Spleen (tissue), 11 donors: ENCODE data around the gene CRYL1. TPM values are rescaled to one million over a fixed set of nuclear protein-coding genes. Genes with fewer than 3 reads are reported as not detected.

Experiments
- DNase-seq: peaks from one replicate; pipeline ENCODE4 v3.0.0-alpha.2; 2020
- H3K27ac ChIP-seq, 8 donors: fragments of 200-600 bp; sonication (generic) in 7 of 8; 1 replicate in 4 of 8; 2 replicates in 4 of 8; pipeline versions ENCODE4 v1.5.0 to v1.8.0; 2016 to 2021; ENCODE audit warnings: inconsistent platforms in 4 of 8, mild to moderate bottlenecking in 4 of 8, moderate library complexity in 1 of 8
- H3K27me3 ChIP-seq, 7 donors: fragments of 200-600 bp; sonication (generic) in 6 of 7; replicated peaks in 1 of 7; 1 replicate in 4 of 7; 2 replicates in 3 of 7; pipeline versions ENCODE4 v1.5.0 to v1.8.0; 2016 to 2021; ENCODE audit warnings: inconsistent platforms in 3 of 7, mild to moderate bottlenecking in 1 of 7
- H3K36me3 ChIP-seq, 6 donors: fragments of 200-600 bp; sonication (generic) in 5 of 6; 1 replicate in 4 of 6; 2 replicates in 2 of 6; pipeline versions ENCODE4 v1.5.0 to v1.8.0; 2016 to 2021; ENCODE audit warnings: inconsistent platforms in 2 of 6
- H3K4me1 ChIP-seq, 6 donors: fragments of 200-600 bp; sonication (generic) in 5 of 6; 1 replicate in 3 of 6; 2 replicates in 3 of 6; pipeline versions ENCODE4 v1.5.0 to v1.8.0; 2016 to 2021; ENCODE audit warnings: inconsistent platforms in 3 of 6
- H3K4me3 ChIP-seq, 8 donors: fragments of 200-600 bp; sonication (generic) in 7 of 8; 1 replicate in 4 of 8; 2 replicates in 4 of 8; pipeline versions ENCODE4 v1.5.0 to v1.8.0; 2016 to 2021; ENCODE audit warnings: inconsistent platforms in 4 of 8, mild to moderate bottlenecking in 4 of 8, moderate library complexity in 2 of 8
- H3K9me3 ChIP-seq, 8 donors: fragments of 200-600 bp; sonication (generic) in 7 of 8; 1 replicate in 4 of 8; 2 replicates in 4 of 8; pipeline versions ENCODE4 v1.5.0 to v1.8.0; 2016 to 2021; ENCODE audit warnings: inconsistent platforms in 4 of 8
- CTCF ChIP-seq, 11 experiments: fragments of 200-600 bp in 7 of 11; fragments of 450-650 bp in 4 of 11; sonication (generic) in 4 of 11; IDR thresholded peaks in 8 of 11; conservative IDR thresholded peaks in 3 of 11; 1 replicate in 7 of 11; 2 replicates in 4 of 11; pipeline versions ENCODE4 v1.4.0 to v1.8.0; 2016 to 2021; ENCODE audit warnings: antibody characterized with exemption in 11 of 11, inconsistent platforms in 4 of 11, mild to moderate bottlenecking in 1 of 11
- POLR2A ChIP-seq, 3 donors: fragments of 450-650 bp; IDR thresholded peaks; one replicate each; pipeline ENCODE4 v1.5.1; 2017; ENCODE audit warnings: antibody characterized with exemption in 3 of 3, mild to moderate bottlenecking in 1 of 3
- POLR2AphosphoS5 ChIP-seq, 3 donors: sonication (generic); formaldehyde crosslinking; IDR thresholded peaks; one replicate each; pipeline ENCODE4 v1.5.1; 2017; ENCODE audit warnings: antibody characterized with exemption in 3 of 3
- WGBS, 5 donors: extraction: QIAGEN DNeasy Blood & Tissue Kit in 3 of 5; methylation state at CpG; one replicate each; pipeline versions ENCODE4 v1.1.5 to v1.1.7; 2013 to 2018; 5-methylcytosine and 5-hydroxymethylcytosine counted together
- intact Hi-C: fragments of 100-400 bp; cut with DNase I; formaldehyde crosslinking; loops from one replicate; pipeline ENCODE4 v1.15.0; 2023; ENCODE audit warnings: low total_unique reads
- polyA plus RNA-seq, 3 donors: library from polyadenylated mRNA; stranded (reverse); fragments of 200-250 nt; gene quantifications; one replicate each; pipeline ENCODE4 v1.2.1, GENCODE V29; 2013
- total RNA-seq, 7 donors: library from RNA; depleted of rRNA in 3 of 7; stranded (reverse); fragments of >200 nt in 3 of 7; fragmentation: NEBNext Ultra II Directional in 4 of 7; extraction: Animal tissue kit (Norgen Biotek cat#: 25700) in 4 of 7; gene quantifications; one replicate each; pipeline versions ENCODE4 v1.1.0 to v1.2.1, GENCODE V29; 2016 to 2021
- donor health status: healthy with polysubstance abuse.
- donor health status: DM: no; HTN: no; CAD: no; lungs with moderate emphysema.
- donor health status: DM: no; HTN: no; CAD: no.
- donor health status: Bipolar disorder and iron deficiency.
- donor health status: healthy.
- donor health status: DM: no; HTN: no; CAD: no.
- donor health status: DM: yes; HTN: yes; CAD: no.

CRYL1 gene
- total and polyA plus RNA-seq, 10 donors = 13.5 to 46.5 (median 29.0) TPM

DNA sequence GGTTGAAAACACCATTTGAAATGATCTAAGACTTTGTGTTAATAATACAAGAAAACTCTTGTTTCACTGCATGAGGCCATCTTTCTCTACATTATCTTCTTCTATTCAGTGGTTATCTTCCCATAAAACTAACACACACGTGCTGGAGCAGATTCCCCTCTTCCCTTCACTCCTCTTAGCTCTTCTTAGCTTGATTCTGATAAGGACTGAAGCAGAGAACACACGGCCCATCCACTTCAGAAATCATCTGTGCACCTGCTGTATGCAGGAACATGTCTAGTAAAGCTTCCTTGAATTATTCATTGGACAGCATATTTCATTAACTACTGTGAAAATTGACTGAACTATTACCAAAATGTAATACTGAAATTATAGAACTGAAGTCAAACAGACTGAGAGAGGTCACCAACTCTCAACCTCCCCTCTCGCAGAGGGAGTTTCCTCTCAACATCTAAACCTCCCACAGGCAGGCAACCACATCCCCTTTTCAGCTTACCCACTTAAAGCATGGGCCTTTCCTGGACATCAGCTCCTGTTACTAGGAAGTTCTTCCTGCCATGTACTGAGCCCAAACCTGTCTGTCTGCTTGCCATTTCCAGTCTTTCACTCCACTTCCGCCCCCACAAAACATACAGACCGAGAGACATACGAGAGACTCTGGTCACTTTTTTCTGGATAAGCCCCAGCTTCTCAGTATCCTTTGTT, 113.9 kb downstream of the CRYL1 start:
- peaks cover 5 to 18% (median 10%) of the 10 kb centered on the region in 6 donors for H3K4me1 ChIP-seq
- 14 to 24% (median 23%) methylated on average over 6 of the region's 6 CpGs for WGBS, 5 donors
- peaks cover 0 to 12% (median 0%) of the 10 kb centered on the region in 8 donors for H3K9me3 ChIP-seq
- no peak overlapping the region for H3K27ac ChIP-seq
- TF ChIP-seq POLR2A (IDR thresholded peaks at IDR 0.05) (no peak), POLR2AphosphoS5 (IDR thresholded peaks at IDR 0.05) (peak in 1 of 3 donors; percentile 12), CTCF (IDR thresholded peaks at IDR 0.05 in 8 of 11, conservative IDR thresholded peaks at IDR 0.05 in 3 of 11) (no peak)
- peaks cover 0 to 9% (median 0%) of the 10 kb centered on the region in 7 donors for H3K27me3 ChIP-seq
- intact Hi-C loops = no loop called here
- no peak for DNase-seq
- H3K4me3 ChIP-seq = no peak overlapping the region
- peaks cover 0 to 14% (median 0%) of the 10 kb centered on the region in 6 donors for H3K36me3 ChIP-seq

- peaks cover 0 to 16% (median 0%) of the 10 kb centered on the region in 6 donors for H3K36me3 ChIP-seq
- H3K9me3 ChIP-seq = peaks cover 0 to 10% (median 0%) of the 10 kb centered on the region in 8 donors
- H3K27ac ChIP-seq = no peak overlapping the region
- DNase-seq = no peak
- peaks cover 0 to 9% (median 0%) of the 10 kb centered on the region in 7 donors for H3K27me3 ChIP-seq
- 66 to 91% (median 90%) methylated on average over 4 of the region's 4 CpGs for WGBS, 5 donors
- TF ChIP-seq CTCF (IDR thresholded peaks at IDR 0.05 in 8 of 11, conservative IDR thresholded peaks at IDR 0.05 in 3 of 11) (no peak), POLR2A (IDR thresholded peaks at IDR 0.05) (no peak), POLR2AphosphoS5 (IDR thresholded peaks at IDR 0.05) (no peak)
- intact Hi-C loops = no loop called here
- H3K4me1 ChIP-seq = peaks cover 5 to 18% (median 10%) of the 10 kb centered on the region in 6 donors
- H3K4me3 ChIP-seq = no peak overlapping the region
Measured at GRCh38 chr13:20410726-20411125, 114.9 kb downstream of the CRYL1 start.

DNA sequence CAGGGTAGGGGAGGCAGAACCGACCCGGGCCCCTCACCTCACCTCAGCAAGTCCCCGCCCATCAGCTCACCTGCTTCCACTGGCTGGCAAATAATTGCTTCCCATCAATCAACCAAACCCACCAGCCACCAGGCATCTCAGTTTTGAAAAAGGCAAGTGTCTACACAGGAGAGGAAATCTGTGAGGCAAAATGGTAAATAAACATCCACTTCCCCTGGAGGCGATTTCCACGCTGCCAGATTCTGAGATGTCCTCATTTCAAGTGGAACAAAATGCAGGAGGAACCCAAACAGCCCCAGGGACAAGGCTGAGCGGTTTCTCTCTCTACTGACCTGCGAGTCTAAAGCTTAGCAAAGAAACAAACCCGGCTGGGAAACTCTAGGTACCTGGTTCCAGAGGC, 117.5 kb downstream of the CRYL1 start:
- H3K36me3 ChIP-seq = peaks cover 0 to 35% (median 1%) of the 10 kb centered on the region in 6 donors
- 61 to 76% (median 68%) methylated on average over 8 of the region's 8 CpGs for WGBS, 5 donors
- H3K4me3 ChIP-seq = no peak overlapping the region
- no peak overlapping the region for H3K27ac ChIP-seq
- no peaks in the 10 kb centered on the region for H3K9me3 ChIP-seq
- peaks cover 5 to 18% (median 10%) of the 10 kb centered on the region in 6 donors for H3K4me1 ChIP-seq
- no peak for DNase-seq
- intact Hi-C loops = no loop called here
- TF ChIP-seq POLR2AphosphoS5 (IDR thresholded peaks at IDR 0.05) (no peak), CTCF (IDR thresholded peaks at IDR 0.05 in 8 of 11, conservative IDR thresholded peaks at IDR 0.05 in 3 of 11) (no peak), POLR2A (IDR thresholded peaks at IDR 0.05) (no peak)
- H3K27me3 ChIP-seq = no peaks in the 10 kb centered on the region

DNA sequence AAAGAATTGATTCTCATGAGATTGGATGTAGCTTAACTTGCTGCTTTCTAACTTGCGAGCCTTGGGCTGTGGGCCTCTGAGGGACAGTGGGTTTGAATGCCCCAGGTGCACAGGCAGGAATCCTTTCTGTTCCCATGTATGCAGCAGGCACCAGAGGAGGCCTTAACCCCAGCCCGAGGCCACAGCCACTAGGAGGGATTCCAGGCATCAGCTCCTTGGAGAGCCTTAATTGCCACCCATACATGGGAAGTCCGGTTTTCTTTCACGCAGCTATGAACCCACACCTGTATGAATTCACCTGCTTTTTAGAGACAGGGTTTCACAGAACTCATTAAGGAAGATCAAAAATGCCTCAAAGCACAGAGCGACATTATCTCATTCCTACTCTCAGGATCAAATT, 117.9 kb downstream of the CRYL1 start:
- intact Hi-C loops = no loop called here
- no peak for TF ChIP-seq CTCF (IDR thresholded peaks at IDR 0.05 in 8 of 11, conservative IDR thresholded peaks at IDR 0.05 in 3 of 11)
- TF ChIP-seq POLR2AphosphoS5 (IDR thresholded peaks at IDR 0.05) = no peak
- TF ChIP-seq POLR2A (IDR thresholded peaks at IDR 0.05) = no peak
- H3K4me3 ChIP-seq = no peak overlapping the region
- H3K4me1 ChIP-seq = peaks cover 5 to 18% (median 10%) of the 10 kb centered on the region in 6 donors
- H3K27me3 ChIP-seq = no peaks in the 10 kb centered on the region
- H3K36me3 ChIP-seq = peaks cover 0 to 39% (median 1%) of the 10 kb centered on the region in 6 donors
- no peak overlapping the region for H3K27ac ChIP-seq
- DNase-seq = no peak
- H3K9me3 ChIP-seq = no peaks in the 10 kb centered on the region
- 89 to 95% (median 94%) methylated on average over 5 of the region's 5 CpGs for WGBS, 5 donors
